ENCODE results near the gene STK38L.
"Not testable (repeated sequence)": the region's sequence is repeated elsewhere in the genome, so short reads cannot be mapped to it uniquely, and the experiment has no call there.

Gene STK38L

GRCh38 chr12:27229367-27229766 is 14.7 kb upstream of the STK38L start:
- DNase-seq = no peak

GRCh38 chr12:27231374-27231773 is 12.7 kb upstream of the STK38L start:
- not testable (repeated sequence) for DNase-seq

GRCh38 chr12:27233814-27234213 is 10.3 kb upstream of the STK38L start:
- no peak for DNase-seq

- DNase-seq = no peak
Observed at GRCh38 chr12:27236498-27236897, 7.6 kb upstream of the STK38L start.

GRCh38 chr12:27237790-27238771 is 6.0 kb upstream of the STK38L start:
- no peak for DNase-seq

GRCh38 chr12:27243006-27243405 is 1.1 kb upstream of the STK38L start:
- DNase-seq = no peak

- peak in 1 of 2 donors; percentile 40 for DNase-seq
Observed at GRCh38 chr12:27244689-27245488, 803 bp downstream of the STK38L start.

GRCh38 chr12:27246141-27246540 is 2.1 kb downstream of the STK38L start:
- DNase-seq = no peak

GRCh38 chr12:27246774-27247173 is 2.7 kb downstream of the STK38L start:
- no peak for DNase-seq

GRCh38 chr12:27252934-27253333 is 8.8 kb downstream of the STK38L start:
- DNase-seq = no peak

GRCh38 chr12:27253347-27253746 is 9.3 kb downstream of the STK38L start:
- DNase-seq = no peak

- DNase-seq = no peak
Observed at GRCh38 chr12:27255806-27256205, 11.7 kb downstream of the STK38L start.

- no peak for DNase-seq
Observed at GRCh38 chr12:27257104-27257843, 13.2 kb downstream of the STK38L start.

- no peak for DNase-seq
Observed at GRCh38 chr12:27260746-27261145, 16.7 kb downstream of the STK38L start.

- no peak for DNase-seq
Observed at GRCh38 chr12:27261866-27262265, 17.8 kb downstream of the STK38L start.

- DNase-seq = no peak
Observed at GRCh38 chr12:27270148-27270547, 26.1 kb downstream of the STK38L start.

GRCh38 chr12:27271206-27271605 is 27.1 kb downstream of the STK38L start:
- no peak for DNase-seq

GRCh38 chr12:27272373-27273028 is 28.4 kb downstream of the STK38L start:
- no peak for DNase-seq

- DNase-seq = no peak
Observed at GRCh38 chr12:27273114-27273513, 29.0 kb downstream of the STK38L start.

GRCh38 chr12:27274706-27275105 is 30.6 kb downstream of the STK38L start:
- no peak for DNase-seq

- no peak for DNase-seq
Observed at GRCh38 chr12:27276275-27276674, 32.2 kb downstream of the STK38L start.

GRCh38 chr12:27277846-27278260 is 33.8 kb downstream of the STK38L start:
- DNase-seq = no peak

All from hippocampal formation (tissue), 2 donors.